HG02623 (cell line): ENCODE measurements around the gene CYP26C1.
"Not testable (repeated sequence)": the region's sequence is repeated elsewhere in the genome, so short reads cannot be mapped to it uniquely, and the experiment has no call there.

ENCODE experiments used
- ATAC-seq: cut with Tn5 transposase; IDR thresholded peaks from one replicate; pipeline ENCODE4 v1.9.1; 2021; ENCODE audit warnings: moderate library complexity; ENCODE audit not compliant: unreplicated experiment

The CYP26C1 gene

DNA sequence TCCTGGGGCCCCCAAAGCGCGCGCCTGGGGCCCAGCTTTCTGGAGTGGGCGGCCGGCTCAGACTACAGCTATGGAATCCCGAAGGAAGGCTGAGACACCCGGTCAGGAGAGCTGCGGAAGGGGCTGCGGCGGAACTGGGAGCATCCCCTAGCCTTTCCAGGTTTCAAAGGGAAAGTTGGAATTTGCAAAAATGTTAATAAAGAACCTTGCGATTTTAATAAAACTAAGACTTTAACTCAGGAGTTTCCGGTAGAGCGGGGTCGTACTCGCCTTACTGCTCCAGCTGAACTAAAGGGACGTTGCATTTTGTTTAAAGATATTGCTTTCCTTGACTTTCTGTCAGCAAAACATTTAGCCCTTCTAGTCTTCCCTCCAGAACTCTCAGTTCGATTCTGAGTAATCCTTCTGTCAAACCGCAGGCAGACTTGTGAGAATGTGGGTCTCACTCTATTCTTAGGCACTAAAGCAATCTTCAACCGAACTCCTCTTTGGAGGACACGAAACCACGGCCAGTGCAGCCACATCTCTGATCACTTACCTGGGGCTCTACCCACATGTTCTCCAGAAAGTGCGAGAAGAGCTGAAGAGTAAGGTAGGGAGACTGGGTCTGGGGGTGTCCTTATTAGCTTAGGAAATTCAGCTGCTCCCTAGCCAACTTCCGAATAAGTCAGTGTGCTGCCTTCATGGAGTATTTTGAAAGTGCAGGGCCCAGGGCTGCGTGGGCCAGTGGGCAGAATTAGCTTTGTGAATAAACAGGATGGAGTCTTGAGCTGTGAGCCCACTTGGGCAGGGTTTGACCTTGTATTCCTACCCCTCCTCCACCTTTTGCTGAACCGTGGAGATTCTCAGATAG, 15.0 kb downstream of the CYP26C1 start:
- ATAC-seq = no peak

- ATAC-seq = no peak
These were observed 16.3 kb downstream of the CYP26C1 start for GRCh38 chr10:93076871-93077270.

DNA sequence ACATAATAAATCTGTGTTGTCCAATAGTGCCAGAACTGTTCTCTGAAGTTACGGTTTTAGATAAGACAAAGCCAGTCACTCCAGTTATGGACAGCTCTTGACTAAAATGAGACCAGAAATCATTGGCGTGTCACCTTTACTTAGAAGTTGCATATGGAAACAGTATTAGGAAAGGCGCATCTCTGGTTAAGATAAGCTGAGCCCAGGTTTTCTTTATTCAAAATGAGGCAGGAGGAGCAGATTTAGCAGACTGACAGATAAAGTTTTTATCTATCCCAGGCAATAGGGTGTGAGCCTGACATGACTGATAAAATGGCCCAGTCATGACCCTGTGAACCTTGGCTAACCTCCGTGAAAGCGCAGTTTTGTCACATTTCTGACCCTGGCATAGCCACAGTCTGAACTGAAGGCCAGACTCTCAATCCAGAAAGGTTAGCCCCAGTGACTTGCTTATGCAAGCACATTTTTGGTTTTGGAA, 17.3 kb downstream of the CYP26C1 start:
- ATAC-seq = no peak

- ATAC-seq = no peak
These were observed 19.2 kb downstream of the CYP26C1 start for GRCh38 chr10:93079663-93080349.

- no peak for ATAC-seq
These were observed 19.9 kb downstream of the CYP26C1 start for GRCh38 chr10:93080350-93081046.

DNA sequence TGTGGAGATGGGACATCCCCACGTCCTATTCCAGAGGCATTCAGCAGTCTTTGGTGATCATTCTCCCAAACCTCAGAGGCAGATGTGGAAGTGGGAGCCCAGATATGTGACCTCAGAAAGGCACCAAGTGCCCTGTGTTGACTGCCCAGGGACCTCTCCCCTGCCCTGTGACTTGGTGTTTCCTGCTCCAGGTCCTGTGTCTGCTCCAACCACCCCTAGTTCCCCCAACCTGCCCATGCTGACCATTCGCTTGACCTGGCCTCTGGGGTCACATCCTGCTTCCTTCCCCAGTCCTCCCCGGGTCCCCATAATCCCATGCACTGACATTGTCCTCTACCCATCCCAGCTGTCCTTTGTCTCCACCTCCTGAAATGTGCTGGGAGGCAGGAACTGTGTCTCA, 20.7 kb downstream of the CYP26C1 start:
- ATAC-seq = no peak

DNA sequence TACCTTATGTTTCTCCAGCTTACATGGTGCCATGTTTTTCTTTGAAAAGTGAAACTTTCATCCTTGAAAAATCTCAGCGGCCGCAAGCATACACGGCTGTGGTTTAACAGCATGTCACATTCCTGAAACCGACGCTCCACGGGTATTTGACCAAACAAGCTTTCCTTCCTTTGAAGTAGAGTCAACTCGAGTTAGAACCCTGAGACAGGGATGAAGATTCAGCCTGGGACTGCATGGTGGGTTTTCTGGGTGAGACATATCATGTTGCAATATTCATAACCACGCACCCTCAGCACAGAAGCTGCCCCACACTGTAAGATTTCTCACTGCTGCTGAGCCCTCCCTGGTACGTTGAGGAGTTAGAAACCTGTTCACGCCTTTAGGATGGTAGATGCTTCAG, 21.2 kb downstream of the CYP26C1 start:
- ATAC-seq = no peak

- ATAC-seq = no peak
These were observed 23.3 kb downstream of the CYP26C1 start for GRCh38 chr10:93083743-93084539.

- ATAC-seq = no peak
These were observed 24.8 kb downstream of the CYP26C1 start for GRCh38 chr10:93085272-93085859.

GRCh38 chr10:93086289-93086688, 25.7 kb downstream of the CYP26C1 start:
- ATAC-seq = no peak

DNA sequence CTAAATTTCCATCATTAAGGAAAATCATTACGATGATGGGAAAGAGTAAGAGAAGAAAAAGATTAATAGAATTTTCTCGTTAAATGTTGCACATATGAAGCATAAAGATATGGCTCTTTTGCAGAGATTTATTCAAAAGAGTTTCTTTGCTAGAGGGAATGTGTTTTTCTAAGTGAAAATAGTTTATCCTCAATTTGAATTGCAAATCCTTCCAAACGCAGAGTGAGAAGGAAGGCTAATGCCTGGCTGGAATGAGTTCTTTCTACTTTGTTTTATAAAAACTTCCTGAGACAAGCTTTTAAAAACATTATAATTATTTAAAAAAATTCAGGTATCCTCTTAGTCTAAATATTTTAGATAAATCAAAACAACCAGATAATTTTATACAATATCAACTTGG, 27.2 kb downstream of the CYP26C1 start:
- ATAC-seq = no peak

DNA sequence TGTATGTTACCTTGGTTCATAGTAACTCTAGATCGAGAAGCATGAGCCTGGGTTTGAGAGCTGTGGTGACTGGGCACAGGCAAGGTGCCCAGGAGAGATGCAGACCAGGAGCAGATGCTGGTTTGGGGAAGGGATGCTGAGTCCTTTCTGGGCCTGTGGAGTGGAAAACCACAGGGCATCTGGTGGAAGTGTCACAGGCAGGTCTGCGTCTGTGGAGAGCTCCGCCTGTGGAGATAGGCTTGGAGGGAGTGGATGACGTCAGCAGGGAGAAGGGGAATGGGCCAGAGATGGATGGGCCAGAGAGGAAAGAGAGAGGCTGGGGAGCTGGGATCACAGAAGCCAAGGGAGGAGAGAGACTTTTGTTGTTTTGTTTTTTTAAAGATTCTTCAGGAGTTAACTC, 27.9 kb downstream of the CYP26C1 start:
- no peak for ATAC-seq

GRCh38 chr10:93090619-93091018, 30.0 kb downstream of the CYP26C1 start:
- no peak for ATAC-seq

DNA sequence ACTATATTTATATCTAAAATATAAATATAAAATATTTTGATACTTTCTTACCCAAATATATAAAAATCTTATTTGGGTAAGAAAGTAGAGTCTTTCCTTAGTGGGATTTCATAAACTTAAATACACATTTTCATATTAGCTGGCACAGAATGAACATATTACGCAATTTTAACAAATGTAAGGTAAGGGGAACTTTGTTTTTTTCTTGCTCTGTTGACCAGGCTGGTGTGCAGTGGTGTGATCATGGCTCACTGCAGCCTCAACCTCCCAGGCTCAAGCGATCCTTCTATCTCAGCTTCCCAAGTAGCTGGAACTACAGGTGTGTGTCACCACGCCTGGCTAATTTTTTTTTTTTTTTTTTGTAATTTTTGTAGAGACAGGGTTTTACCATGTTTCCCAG, 31.4 kb downstream of the CYP26C1 start:
- ATAC-seq = no peak

DNA sequence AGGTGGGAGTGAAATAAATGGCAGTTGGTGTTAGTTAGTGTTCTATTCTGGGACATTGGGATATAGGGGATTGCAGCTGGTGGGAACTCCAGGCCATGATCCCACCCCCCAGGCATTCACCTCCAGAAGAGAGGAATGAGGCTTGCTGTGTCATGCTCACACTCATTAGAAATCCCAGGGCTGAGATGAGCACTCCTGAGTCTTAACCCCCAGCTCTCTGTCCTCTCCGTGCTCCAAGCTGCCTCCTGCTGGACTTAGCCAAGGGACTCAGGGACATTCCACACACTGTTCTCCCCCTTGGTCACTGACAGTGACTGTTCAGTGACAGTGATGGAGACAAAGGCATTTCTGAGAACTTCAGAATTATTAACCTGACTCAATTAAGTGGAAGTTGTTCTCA, 34.6 kb downstream of the CYP26C1 start:
- no peak for ATAC-seq

- ATAC-seq = no peak
These were observed 36.3 kb downstream of the CYP26C1 start for GRCh38 chr10:93096901-93097300.

DNA sequence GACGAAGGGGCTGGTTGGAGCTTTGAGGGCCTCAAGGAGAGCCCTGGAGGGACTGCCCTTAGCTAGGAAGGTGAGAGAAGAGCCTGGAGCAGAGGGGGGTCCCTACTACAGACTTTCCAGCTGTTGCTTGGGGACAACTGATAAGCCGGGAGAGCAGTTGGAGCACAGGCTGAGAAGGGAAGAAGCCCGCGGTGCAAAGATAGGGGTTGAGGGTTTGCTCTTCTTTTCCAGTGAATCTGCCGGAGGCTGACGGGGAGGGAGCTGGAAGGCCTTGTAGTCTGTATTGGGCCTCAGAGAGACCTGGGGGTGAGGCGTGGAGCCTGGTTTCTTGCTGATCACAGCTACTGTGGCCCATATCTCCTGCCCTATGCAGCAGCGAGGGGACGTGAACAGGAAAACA, 36.8 kb downstream of the CYP26C1 start:
- ATAC-seq = no peak

DNA sequence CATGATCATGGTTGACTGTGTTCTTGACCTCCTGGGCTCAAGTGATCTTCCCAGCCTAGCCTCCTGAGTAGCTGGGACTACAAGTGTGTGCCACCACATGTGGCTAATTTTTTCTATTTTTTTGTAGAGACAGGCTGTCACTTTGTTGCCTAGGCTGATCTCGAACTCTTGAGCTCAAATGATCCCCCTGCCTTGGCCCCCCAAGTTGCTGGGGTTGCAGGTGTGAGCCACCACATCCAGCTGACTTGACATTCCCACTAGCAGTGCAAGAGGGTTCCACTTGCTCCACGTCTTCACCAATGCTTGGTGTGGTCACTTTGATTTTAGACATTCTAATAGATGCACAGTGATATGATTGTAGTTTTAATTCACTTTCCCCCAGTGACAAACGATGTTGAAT, 38.2 kb downstream of the CYP26C1 start:
- no peak for ATAC-seq

GRCh38 chr10:93099670-93100069, 39.1 kb downstream of the CYP26C1 start:
- no peak for ATAC-seq

DNA sequence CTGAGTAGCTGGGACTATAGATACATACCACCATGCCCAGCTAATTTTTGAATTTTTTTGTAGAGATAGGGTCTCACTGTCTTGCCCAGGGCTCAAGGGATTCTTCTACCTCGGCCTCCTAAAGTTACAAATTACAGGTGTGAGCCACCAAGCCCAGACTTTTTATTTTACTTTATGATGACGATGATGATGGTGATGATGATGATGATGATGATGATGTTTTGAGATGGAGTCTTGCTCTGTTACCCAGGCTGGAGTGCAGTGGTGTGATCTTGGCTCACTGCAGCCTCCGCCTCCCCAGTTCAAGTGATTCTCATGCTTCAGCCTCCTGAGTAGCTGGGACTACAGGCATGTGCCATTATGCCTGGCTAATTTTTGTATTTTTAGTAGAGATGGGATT, 40.5 kb downstream of the CYP26C1 start:
- ATAC-seq = not testable (repeated sequence)
